Measurements from ENCODE around the gene CALML3. TPM values are rescaled to one million over a fixed set of nuclear protein-coding genes. Genes with fewer than 3 reads are reported as not detected.

Gene CALML3
- total RNA-seq, 1 experiment from 2014 or later: not detected

DNA sequence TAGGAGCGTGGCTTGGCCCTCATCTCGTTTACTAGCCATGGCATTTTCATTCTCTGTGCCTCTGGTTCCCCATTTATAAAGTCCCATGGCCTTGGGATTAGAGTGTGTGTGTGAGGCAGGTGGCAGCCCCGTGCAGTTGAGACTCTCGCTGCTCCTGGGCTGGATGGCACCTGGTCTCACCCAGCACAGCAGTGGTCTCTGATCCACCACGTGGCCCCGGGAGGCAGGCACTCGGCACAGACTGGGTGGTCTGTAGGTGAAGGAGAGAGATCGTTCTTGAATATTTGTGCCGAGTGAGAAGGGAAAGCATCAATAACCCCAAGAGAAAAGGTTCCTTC, 50.4 kb downstream of the CALML3 start:
- no peak for DNase-seq
- H2BK12ac ChIP-seq (ENCODE audit: insufficient read length, low read depth, low read length): no peak overlapping the region
- Mint-ChIP-seq H3K9me3 (no peaks in the 10 kb centered on the region), H3K4me3 (no peak overlapping the region), H3K27me3 (ENCODE audit: low read depth) (peaks cover 3% of the 10 kb centered on the region; the same call in 1 of the 2 replicates), H3K4me1 (peaks cover 5 to 17% of the 10 kb centered on the region in 2 experiments; a peak in 3 of 4 replicates), H3K36me3 (ENCODE audit: insufficient read depth in 1 of 3, low read depth in 3 of 3) (peaks cover 0 to 2% (median 0%) of the 10 kb centered on the region in 3 experiments; a peak in 1 of 7 replicates), H3K27ac (peak overlapping the region in 1 of 3 experiments; percentile 88; a peak in 2 of 7 replicates)
- TF ChIP-seq, protein P1, sequence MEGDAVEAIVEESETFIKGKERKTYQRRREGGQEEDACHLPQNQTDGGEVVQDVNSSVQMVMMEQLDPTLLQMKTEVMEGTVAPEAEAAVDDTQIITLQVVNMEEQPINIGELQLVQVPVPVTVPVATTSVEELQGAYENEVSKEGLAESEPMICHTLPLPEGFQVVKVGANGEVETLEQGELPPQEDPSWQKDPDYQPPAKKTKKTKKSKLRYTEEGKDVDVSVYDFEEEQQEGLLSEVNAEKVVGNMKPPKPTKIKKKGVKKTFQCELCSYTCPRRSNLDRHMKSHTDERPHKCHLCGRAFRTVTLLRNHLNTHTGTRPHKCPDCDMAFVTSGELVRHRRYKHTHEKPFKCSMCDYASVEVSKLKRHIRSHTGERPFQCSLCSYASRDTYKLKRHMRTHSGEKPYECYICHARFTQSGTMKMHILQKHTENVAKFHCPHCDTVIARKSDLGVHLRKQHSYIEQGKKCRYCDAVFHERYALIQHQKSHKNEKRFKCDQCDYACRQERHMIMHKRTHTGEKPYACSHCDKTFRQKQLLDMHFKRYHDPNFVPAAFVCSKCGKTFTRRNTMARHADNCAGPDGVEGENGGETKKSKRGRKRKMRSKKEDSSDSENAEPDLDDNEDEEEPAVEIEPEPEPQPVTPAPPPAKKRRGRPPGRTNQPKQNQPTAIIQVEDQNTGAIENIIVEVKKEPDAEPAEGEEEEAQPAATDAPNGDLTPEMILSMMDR (conservative IDR thresholded peaks at IDR 0.05): no peak
- H2BK15ac ChIP-seq (ENCODE audit: low read depth, low read length): no peak overlapping the region
- H3K4ac ChIP-seq (ENCODE audit: low read depth, low read length): no peak overlapping the region
- whole genome bisulfite sequencing (ENCODE audit: extremely low coverage, insufficient read length, low lambda C conversion rate): no CpG with 5 or more reads among the region's 9 CpGs
- H3K23me2 ChIP-seq (ENCODE audit: insufficient read length, low read depth, low read length, poor library complexity, severe bottlenecking): no peaks in the 10 kb centered on the region
- no peaks in the 10 kb centered on the region for H4K20me1 ChIP-seq (ENCODE audit: control insufficient read depth, insufficient read depth, insufficient read length)
- no peak overlapping the region for H3K14ac ChIP-seq (ENCODE audit: insufficient read depth, low read length)
- no peak overlapping the region for H2AK5ac ChIP-seq (ENCODE audit: insufficient read length, low read length)
- H3T11ph ChIP-seq (ENCODE audit: low read length): no peak overlapping the region
- no peak overlapping the region for H3K9ac ChIP-seq (ENCODE audit: extremely low read depth, insufficient read length, low read length)
- H3K56ac ChIP-seq (ENCODE audit: insufficient read length, low read depth, low read length): no peak overlapping the region
- H3K79me2 ChIP-seq (ENCODE audit: insufficient read depth, low read length): no peaks in the 10 kb centered on the region
- no peak overlapping the region for H4K91ac ChIP-seq (ENCODE audit: insufficient read length, low read depth, low read length)
- H2BK120ac ChIP-seq (ENCODE audit: low read depth, low read length, poor library complexity, severe bottlenecking): no peak overlapping the region
- H3K9me3 ChIP-seq (ENCODE audit: control insufficient read depth, low read depth, low read length): no peaks in the 10 kb centered on the region
- H3K4me1 ChIP-seq (ENCODE audit: insufficient read depth, low read length): no peaks in the 10 kb centered on the region
- no peak overlapping the region for H2BK20ac ChIP-seq (ENCODE audit: low read depth, low read length, poor library complexity, severe bottlenecking)
- H2AFZ ChIP-seq (ENCODE audit: low read length): no peak overlapping the region
- H4K5ac ChIP-seq (ENCODE audit: insufficient read length, low read depth, low read length): no peak overlapping the region
- H3K27ac ChIP-seq (ENCODE audit: insufficient read length, low read depth, low read length): no peak overlapping the region
- no peak overlapping the region for H4K8ac ChIP-seq (replicated peaks; ENCODE audit: insufficient read length, low read depth, low read length)
- no peak overlapping the region for H2BK5ac ChIP-seq (ENCODE audit: insufficient read length, low read length)
- no peaks in the 10 kb centered on the region for H3K27me3 ChIP-seq (ENCODE audit: insufficient read depth, low read length)
- H3K79me1 ChIP-seq (ENCODE audit: insufficient read depth, low read depth, low read length, poor library complexity, severe bottlenecking): no peaks in the 10 kb centered on the region
- H3K23ac ChIP-seq (ENCODE audit: insufficient read length, low read depth, low read length): no peak overlapping the region
- H3K4me2 ChIP-seq (ENCODE audit: insufficient read depth, insufficient read length, low read length): no peak overlapping the region
- H3K18ac ChIP-seq (ENCODE audit: insufficient read length, low read depth, low read length): no peak overlapping the region

Data from H9 (cell line).